Stromal cell of bone marrow (primary cell): ENCODE data around the gene VPS13D.

Experiments used
- DNase-seq: peaks from one replicate; pipeline ENCODE4 v3.0.0-alpha.2; 2012; ENCODE audit warnings: low read depth

VPS13D gene

DNA sequence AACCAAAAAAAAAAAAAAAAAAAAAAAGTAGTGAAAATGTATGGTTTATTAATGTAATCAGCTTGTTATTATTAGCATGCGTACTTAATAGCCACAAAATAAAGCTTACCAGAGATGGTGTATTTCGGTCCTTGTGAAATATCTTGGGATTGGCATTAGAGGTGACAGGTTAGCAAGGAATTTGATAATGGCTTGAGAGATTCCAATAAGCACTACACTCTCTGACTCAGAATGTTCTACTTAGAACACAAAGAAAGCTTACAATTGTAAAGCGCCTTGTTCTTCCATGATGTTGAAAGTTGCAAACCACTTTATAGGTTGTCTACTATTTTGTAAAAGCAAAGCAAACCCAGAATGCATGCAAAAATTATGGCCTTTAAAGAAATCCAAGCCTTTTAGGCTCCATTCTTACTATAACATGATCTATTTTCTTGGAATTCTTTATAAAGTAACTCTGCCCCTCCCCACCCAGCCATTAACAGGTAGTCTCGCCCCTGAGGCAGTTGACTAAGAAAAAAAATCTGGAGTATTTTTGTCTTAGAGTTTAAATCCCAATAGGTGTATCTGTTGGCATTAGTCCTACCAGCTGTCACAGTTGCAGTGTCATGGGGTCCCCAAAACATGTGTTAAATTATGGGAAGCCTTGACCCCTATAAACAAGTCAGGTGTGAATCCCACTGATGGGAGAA lies 259.0 kb downstream of the VPS13D start:
- DNase-seq: no peak

DNA sequence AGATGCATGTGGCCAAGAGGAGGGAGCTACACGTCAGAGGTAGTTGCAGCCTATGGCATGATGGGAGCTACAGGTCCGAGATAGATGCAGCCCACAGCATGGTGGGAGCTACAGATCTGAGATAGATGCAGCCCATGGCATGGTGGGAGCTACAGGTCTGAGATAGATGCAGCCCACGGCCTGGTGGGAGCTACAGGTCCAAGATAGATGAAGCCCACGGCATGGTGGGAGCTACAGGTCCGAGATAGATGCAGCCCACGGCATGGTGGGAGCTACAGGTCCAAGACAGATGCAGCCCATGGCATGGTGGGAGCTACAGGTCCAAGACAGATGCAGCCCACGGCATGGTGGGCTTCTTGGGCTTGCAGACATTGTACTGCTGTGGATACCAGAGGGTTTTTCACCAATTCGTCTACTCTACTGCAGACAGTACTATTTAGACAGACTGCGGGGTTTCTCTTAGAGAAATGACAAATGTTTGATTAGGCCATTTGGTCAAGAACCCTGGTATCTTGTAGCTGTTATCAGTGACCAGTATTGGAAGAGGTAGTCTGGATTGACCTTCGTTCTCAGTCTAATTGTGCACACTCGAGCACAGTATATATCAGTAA lies 260.8 kb downstream of the VPS13D start:
- DNase-seq: no peak

DNA sequence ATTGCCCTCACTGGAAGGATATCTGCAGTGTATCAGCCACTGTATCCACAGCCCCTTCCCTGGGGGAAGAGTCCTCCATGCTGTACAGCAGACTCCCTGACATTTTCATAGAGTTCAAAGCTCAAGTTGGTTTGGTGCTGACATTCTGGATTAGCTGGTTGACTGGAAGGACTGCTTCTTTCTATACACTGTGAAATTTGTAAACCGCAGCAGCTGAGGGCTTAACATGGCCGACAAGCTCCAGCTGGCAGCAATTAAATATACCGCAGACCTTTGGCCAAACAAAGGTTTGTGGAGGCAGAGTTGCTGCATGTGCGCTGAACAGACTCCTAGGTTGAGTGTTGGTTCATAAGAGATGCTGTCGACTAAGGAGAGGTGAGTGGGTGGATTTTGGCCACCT lies 261.8 kb downstream of the VPS13D start:
- DNase-seq: no peak

DNA sequence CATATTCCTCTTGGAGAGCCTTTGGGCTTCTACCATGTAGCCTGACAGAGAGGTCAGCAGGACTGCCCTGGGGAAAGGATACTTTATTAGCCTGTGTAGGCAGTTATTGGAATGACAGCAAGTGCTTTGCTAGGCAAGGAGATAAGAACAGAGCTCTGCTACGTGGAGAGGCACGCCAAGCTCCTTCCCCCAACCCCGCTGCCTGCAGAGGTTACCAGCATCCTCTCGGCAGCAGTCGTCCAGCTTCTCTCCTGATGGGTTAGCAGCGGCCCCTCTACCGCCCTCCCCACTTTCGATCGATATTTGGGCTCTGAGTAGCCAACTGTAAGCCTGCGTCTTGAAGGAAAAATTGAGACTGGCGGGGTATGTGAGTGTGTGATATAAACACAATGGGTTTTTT lies 265.9 kb downstream of the VPS13D start:
- DNase-seq: no peak

DNA sequence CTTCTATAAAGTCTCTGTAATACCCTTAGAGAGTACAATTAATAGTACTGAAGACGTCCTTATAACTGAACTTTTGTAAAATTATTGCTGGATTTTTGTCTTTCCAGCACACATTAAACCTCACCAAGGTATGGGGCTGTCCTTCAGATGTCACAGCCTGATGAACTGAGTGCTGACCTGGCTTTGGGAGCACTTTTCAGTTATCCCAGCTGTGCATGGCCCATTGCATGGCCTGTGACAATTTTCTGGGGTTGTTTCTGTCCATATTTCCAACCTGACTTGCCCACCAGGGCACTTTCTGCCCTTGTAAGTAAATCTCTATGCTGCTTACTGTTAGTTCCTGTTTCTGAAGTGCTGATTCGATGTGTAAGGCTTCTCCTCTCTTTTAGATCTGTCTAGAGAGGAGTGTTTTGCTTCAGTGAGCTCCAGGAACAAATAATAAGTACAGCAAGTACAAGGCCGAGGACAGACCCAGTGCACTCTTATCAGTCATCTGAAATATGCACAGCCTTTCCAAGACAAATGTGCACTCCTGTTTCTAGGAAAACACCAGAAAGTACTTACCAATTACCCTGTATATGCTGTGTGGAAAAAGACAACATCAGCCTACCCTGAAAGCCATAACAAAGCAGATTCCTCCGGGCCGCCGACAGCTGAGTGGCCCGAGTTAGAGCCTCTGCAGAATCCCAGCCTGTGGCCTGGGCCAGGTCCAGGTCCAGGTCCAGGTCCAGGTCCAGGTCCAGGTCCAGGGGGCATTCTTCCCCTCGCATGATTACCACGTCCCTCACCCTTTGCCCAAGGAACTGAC lies 266.5 kb downstream of the VPS13D start:
- no peak for DNase-seq

DNA sequence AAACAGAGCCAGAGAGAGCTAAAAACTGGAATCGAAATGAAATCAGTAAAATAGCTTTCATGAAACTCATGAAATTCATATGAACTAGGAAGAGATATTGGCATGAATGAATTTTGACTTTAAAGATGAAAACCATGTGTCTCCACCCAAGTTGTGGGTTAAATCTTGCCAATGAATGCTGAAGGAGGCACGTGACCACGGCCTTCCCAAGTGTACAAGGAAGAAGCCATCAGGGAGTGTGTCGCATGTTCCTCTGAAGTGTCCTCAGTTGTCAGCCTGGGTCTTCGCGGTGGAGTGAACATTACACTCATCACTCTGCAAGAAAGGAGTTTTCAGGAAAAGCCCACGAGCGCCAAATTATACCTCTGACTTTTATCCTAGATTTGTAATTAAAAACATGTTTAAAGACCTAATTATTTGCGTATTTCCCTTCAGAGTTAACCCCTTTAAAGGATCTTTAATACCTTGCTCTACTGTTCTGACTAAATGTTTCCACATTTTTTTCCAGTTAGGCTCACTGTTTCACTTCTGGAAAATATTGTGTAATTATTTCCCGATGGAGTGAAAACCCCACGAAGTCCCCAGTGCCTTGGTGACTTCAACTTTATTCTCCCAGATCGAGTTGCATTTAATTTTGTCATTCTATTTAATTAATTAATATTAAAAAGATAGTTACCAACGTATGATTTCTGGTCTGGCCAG lies 269.9 kb downstream of the VPS13D start:
- no peak for DNase-seq

DNA sequence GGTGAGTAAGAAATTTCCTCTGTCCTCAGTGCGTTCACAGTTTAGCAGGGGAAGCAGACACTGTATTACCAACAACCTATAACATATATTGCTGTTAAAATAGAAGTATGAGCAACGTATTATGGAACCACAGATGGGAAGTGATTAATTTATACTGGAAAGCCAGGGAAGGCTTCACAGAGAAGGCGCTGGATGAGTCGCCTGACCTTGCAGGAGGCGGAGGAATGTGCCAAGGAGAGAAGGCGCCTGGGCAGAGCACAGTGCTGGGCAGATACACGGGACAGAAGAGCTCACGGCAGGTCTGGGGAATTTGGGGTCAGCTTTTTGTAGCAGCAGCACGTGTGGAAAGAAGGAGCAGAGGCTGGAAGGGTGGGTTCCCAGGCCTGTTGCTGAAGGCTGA lies 271.8 kb downstream of the VPS13D start:
- DNase-seq: no peak

DNA sequence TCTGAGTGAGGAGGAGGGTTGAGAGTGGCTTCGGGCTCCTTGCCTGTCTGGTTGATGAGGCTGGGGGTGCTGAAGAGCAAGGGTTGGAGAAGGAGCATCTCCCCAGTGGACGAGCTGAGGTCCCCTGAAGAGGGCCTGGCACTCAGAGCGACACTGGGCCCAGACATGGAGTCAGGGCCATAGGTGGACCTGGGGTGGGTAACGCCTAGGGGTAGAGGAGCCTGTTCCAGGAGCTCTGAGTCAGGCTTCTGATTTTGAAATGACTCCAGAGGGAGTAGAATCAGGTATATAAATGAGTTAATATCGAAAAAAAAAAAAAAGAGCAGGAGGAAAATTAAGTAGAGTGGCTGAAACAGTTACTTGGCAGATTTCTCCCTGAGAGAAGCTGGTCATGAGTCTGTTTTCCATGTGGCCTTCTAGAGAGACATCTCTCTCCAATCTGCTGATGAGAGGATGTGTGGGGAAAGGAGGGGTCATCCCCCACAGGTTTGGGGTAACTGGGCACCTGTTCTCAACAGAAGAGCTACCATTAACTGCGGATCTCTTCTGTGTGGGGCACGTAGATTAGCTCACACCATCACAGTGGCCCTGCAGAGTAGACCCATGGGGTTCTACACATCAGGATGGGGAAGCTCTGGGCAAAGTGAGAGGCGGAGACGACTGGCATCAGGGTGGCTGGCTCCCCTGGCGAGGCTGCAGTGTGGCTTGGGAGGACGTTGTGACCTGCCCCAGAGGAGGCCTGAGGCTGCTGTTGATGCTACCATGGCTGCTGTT lies 272.7 kb downstream of the VPS13D start:
- DNase-seq: no peak

DNA sequence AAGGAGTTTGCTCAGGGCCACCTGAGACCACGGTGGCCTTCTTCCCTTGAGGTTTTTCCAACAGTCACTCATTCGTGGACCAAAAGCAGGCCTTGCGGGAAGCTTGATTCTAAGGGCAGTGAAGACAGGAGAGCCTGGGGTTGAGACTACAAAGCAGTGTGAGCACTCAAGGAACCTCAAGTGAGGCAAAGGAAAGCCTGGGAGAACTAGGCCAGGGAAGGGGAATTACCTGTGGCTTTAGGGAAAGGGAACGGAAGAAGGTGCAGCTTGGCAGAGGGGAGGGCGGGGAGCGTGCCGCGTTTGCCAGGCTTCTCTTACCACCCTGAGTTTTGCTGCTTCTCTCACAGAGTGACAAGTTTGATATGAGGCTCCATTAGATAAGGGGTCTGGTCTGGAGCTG lies 273.9 kb downstream of the VPS13D start:
- DNase-seq: no peak

DNA sequence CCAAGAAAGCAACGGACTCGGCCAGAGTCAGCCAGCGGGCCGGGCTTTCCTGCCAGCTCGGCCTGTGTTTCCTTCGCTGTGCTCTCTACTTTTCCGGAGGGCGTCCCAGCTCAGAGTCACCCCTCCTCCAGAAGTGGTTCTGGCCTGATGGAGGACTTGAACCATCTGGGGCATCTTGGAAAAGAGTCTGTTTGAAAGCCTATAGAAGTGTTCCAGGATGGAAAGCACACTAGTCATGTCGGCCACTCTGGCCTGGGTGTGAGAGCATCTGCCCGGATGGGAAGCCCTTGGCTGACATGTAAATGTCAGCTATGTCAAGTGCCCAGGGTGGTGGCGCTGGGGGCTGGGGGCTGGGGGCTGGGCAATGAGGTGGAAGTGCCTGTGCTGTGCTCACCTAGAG lies 274.8 kb downstream of the VPS13D start:
- no peak for DNase-seq

DNA sequence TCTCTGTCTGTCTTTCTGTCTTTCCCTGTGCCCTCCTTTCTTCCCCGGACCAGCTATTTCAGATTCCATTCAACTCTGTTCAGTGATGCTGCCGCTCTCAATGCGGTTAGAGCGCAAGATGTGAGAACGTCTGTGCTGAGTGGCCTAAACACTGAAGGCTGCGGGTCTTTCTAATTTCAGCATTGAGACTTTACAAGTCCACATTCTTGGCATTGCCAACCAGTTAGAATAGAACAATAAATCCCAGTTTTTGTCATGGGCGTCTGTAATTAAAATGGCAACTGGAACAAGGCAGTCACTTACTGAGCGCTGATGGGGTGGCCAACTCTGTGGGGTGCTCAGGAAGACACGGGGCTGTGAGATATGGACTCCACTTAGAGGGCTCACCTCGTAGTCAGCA lies 275.4 kb downstream of the VPS13D start:
- no peak for DNase-seq

DNA sequence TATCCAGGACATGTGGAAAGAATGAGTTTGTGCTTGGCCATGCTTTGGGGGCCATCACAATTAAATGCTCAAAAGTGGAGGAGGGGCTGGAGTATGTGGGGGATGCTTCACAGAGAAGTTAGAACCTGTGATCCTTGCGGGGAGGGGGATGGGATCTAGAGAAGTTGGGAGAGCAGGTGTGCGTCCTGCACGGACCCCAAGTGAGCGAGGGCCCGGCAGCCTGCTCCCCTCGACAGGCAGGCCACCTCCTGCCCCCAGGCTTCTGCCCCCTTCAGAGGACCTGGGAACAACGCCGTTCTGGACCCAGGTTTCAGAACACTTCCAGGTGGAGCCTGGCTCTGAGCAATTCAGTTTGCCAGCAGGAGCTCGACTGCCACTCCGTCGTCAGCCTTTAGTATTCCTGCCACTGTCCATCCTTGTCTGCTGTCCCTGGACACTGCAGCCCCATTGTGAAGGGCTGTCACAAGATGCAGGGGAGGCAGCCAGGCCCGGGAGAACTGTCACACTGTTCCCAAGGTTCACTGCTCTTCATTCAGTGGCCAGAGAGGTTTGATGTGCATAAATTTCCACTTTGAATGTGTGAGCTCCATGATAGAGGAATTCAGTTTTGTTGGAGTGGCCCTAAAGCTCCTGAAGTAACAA lies 275.9 kb downstream of the VPS13D start:
- DNase-seq: no peak

DNA sequence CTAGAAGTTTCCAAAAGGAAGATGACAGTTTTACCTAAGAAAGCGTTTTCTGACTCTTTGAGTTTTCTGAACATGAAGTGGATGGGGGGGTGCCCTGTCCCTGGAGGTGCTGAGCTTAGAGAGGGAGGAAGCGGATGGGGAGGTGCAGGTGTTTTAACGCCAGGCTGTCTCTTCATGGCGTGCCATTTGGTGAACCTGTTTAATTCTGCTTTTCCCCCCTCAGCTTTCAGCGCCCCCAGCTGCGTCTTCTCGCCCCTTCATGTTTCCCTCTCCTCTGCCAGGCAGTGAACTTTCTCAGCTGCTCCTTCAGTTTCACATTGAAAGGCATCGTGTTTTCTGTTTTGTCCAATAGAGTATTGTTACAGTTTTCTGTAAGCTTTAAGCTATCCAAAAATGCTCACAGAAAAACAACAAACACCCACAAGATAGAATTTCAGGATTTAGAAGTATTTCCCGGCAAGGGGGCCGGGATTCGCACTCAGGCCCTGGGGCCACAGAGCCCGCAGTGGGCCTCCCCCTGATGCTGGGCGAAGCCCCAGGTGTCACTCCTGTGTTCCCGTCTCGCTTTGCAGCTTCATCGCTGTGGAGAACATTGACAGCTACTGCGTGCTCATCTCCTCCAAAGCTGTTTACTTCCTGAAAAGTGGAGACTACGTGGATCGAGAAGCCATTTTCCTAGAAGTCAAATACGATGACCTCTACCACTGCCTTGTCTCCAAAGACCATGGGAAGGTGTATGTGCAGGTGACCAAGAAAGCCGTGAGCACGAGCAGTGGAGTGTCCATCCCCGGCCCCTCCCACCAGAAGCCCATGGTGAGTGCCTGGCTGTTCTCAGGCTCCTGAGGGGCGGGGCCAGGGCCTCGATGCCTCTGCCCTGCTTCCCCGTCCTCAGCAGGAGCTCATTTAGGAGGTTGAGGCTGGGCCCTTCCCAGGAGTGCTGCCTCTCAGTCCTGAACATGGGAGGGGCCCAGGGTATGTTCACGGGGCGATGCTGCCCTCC lies 276.8 kb downstream of the VPS13D start:
- DNase-seq: no peak

DNA sequence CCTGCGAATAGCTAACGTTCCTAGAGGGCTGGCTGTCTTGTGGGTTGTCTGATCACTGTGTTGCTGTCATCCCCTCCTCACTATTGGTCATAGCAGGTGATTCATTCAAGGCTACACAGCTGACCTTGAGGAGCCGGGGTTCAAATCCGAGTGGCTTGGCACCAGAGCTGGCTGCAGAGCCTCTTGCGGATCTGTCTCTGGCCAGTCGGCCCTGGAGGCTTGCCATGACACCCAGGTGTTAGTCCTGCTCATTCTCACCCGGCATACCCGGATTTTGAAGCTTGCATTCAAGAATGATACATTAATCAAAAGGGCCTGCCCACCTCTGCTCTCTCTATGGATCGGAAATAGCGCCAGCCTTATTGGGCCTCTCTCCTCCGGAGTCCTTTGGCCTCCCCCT lies 277.8 kb downstream of the VPS13D start:
- no peak for DNase-seq

DNA sequence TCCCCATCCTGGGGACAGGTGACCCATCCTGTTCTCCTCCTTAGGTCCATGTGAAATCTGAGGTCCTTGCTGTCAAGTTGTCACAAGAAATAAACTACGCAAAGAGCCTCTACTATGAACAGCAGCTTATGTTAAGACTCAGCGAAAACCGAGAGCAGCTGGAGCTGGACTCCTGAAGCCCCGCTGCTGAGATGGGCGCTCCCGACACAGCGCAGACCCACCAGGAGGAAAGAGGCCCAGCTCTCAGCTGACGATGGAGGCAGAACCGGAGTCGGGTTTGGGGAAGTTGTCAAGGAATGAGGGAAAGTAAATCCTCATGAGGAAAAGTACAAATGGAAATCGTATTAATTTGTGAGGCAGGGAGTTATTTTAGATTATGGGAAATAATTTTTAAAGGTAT lies 279.0 kb downstream of the VPS13D start:
- DNase-seq: no peak

DNA sequence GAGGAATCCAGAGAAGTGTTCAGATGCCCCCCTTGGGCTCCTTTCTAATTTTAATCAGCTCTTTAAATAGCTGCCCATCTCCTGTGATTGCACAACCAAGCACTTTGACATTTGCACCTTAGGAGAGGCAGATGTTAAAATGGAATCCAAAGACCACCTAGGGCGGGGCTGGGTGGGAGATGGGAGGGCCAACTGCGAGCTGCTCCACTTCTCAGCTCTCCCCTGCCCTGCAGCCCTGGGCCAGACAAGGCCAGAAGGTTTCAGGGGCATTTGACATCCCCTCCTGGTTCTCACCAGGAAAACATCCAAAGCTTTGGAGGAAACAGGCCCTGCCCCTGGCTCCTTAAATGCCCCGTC lies 281.3 kb downstream of the VPS13D start:
- no peak for DNase-seq

DNA sequence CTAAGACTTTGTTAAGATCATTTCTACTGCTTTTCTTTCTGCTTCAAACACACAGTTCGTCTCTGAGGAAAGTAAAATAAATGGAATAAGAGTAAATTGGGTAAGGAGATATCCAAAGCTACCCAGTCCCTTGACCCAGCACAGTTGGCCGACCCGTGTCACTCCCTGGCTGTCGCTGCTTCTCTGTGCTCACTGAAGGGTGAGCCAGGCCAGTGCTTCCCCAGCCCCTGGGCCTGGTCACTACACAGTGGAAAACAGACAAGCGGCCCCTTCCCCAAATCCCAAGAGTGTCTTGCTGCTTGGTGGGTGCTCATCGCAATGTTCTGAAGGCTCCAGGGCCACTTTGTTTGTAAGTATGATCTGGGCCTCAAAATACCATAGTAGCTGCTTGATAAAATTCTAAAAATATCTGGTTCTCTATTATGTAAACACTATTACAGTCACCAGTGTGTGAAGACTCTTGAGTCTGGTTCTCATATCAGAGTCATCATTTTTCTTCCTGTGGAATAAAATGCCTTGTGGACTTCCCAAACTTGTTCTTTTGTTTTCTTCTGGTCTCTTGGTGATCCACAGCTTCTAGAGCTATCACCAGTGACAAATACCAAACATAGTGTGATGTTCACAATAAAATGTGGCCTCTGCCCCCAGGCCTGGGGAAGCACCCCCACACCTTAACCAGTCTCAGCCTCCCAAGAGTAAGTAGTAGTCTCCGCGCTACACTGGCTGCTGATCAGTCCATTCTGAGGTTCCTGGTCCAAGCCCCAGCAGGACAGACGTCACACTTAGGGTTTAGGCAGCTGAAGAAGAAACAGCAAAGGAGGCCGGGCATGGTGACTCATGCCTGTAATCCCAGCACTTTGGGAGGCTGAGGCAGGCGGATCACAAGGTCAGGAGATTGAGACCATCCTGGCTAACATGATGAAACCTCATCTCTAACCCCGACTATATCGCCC lies 282.0 kb downstream of the VPS13D start:
- DNase-seq: no peak

DNA sequence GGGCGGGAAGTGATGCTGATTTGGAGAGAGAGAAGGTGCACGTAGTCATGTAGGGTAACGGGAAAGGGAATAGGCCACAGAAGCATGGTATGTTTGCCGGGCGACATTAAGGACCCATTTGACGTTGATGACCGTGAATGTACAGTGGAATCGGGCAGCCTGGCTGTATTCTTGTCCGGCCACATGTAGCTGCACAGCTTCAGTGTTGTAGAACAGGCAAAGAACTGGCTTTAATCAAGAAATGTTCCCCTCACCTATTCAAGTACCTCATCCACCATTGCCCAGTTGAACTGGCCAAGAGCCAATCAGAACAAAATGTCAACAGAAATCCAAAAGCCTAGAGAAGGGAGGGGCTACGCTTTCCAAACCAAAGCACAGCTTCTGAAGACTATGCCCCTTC lies 283.4 kb downstream of the VPS13D start:
- no peak for DNase-seq

DNA sequence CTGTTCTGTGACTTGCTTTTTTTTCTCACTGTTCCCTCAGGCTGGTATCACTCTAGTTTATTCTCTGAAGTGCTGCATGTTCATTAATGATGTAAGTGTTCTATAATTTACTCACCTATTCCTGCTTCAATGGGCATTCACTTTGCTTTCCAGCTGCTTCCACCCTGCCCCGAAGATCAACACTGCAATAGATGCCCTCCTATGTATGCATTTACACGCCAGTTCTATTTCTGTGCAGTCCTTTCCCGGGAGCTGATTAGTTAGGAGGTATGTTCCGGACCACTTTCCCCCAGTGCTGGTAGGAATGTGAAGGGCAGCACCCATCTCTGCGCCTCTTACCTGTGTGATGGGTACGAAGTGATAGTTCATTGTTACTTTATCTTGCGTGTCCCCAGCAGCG lies 284.8 kb downstream of the VPS13D start:
- DNase-seq: no peak
